NCI-H187 (cell line): ENCODE data around the gene TMEM139.

Experiments
- DNase-seq, 2 experiments: peaks; one replicate each; lab custom pipeline; 2025; lab: John Stamatoyannopoulos, UW

Gene TMEM139

GRCh38 chr7:143323653-143324052 is 38.9 kb downstream of the TMEM139 start:
- DNase-seq = no peak

- no peak for DNase-seq
These were observed 40.5 kb downstream of the TMEM139 start for GRCh38 chr7:143325240-143325639.

- no peak for DNase-seq
These were observed 43.1 kb downstream of the TMEM139 start for GRCh38 chr7:143327903-143328302.

GRCh38 chr7:143329471-143330170 is 44.9 kb downstream of the TMEM139 start:
- no peak for DNase-seq

GRCh38 chr7:143331179-143331801 is 46.5 kb downstream of the TMEM139 start:
- DNase-seq = no peak

- no peak for DNase-seq
These were observed 49.5 kb downstream of the TMEM139 start for GRCh38 chr7:143334244-143334643.

- DNase-seq = no peak
These were observed 52.5 kb downstream of the TMEM139 start for GRCh38 chr7:143337216-143337615.
